HepG2 (cell line): Measurements from ENCODE around the gene ZBTB4. TPM values are rescaled to one million over a fixed set of nuclear protein-coding genes. Genes with fewer than 3 reads are reported as not detected.

Experiments used
- IRF2 ChIP-seq: IDR thresholded peaks from 2 replicates; pipeline ENCODE4 v1.6.1; 2018; ENCODE audit warnings: missing genetic modification reagents, missing compliant biosample characterization
- MAFF ChIP-seq: IDR thresholded peaks from 2 replicates; pipeline ENCODE4 v1.6.1; 2011; ENCODE audit warnings: low read depth, low read length, improper control_type of control experiment
- MAFK ChIP-seq, 2 experiments: IDR thresholded peaks in 1 of 2; conservative IDR thresholded peaks in 1 of 2; 2 replicates each; pipeline ENCODE4 v1.6.1; 2011; ENCODE audit warnings: improper control_type of control experiment in 2 of 2, low read length in 2 of 2
- NCOA2 ChIP-seq: sonication (generic); formaldehyde crosslinking; IDR thresholded peaks from 2 replicates; pipeline ENCODE4 v1.8.0; 2022; ENCODE audit warnings: inconsistent platforms
- NKX3-1 ChIP-seq: sonication (generic); formaldehyde crosslinking; IDR thresholded peaks from 2 replicates; pipeline ENCODE4 v1.5.0; 2020; ENCODE audit warnings: missing genetic modification reagents
- ZC3H4 ChIP-seq: sonication (generic); formaldehyde crosslinking; IDR thresholded peaks from 2 replicates; pipeline ENCODE4 v1.4.0; 2020; ENCODE audit warnings: missing genetic modification reagents, borderline replicate concordance
- ZNF263 ChIP-seq: sonication (generic); formaldehyde crosslinking; IDR thresholded peaks from 2 replicates; pipeline ENCODE4 v1.4.0; 2020; ENCODE audit warnings: missing genetic modification reagents
- ZSCAN21 ChIP-seq: sonication (generic); formaldehyde crosslinking; IDR thresholded peaks from 2 replicates; pipeline ENCODE4 v1.8.0; 2022; ENCODE audit warnings: mild to moderate bottlenecking, missing genetic modification reagents, moderate library complexity, borderline replicate concordance
- polyA plus RNA-seq, 8 experiments: library from polyadenylated mRNA; depleted of rRNA in 3 of 8; stranded (reverse) in 7 of 8; unstranded in 1 of 8; fragments of >200 nt; fragmentation: Illumina TruSeq in 4 of 8; extraction: Trizol in 4 of 8; gene quantifications; 2 replicates each; pipeline versions ENCODE4 v1.2.1 to v1.2.3, GENCODE V29; 2011 to 2016; ENCODE audit warnings: low read depth in 4 of 8, missing spikeins in 1 of 8, mixed read lengths in 1 of 8; ENCODE audit not compliant: insufficient read depth in 1 of 8
- total RNA-seq, 5 experiments: library from RNA; depleted of rRNA; stranded (reverse); fragments of >200 nt; fragmentation: Illumina TruSeq; extraction: Trizol; gene quantifications; 2 replicates each; pipeline ENCODE4 v1.2.3, GENCODE V29; 2016; ENCODE audit warnings: low read depth in 1 of 5
- TF ChIP-seq, protein P1 (sequence below): sonication (generic); formaldehyde crosslinking; IDR thresholded peaks from 2 replicates; pipeline ENCODE4 v1.4.0; 2020; ENCODE audit warnings: mild to moderate bottlenecking, missing genetic modification reagents
- TF ChIP-seq, protein P2 (sequence below): sonication (generic); formaldehyde crosslinking; IDR thresholded peaks from 2 replicates; pipeline ENCODE4 v1.4.0; 2020; ENCODE audit warnings: missing genetic modification reagents; ENCODE audit errors: not compliant biosample characterization
- TF ChIP-seq, protein P3 (sequence below), 2 experiments: sonication (generic) in 1 of 2; formaldehyde crosslinking in 1 of 2; IDR thresholded peaks; 2 replicates each; pipeline versions ENCODE4 v1.4.0 to v1.6.1; 2016 to 2020; ENCODE audit warnings: borderline replicate concordance in 1 of 2, low read depth in 1 of 2, mild to moderate bottlenecking in 1 of 2, missing genetic modification reagents in 1 of 2
- TF ChIP-seq, protein P4 (sequence below): sonication (generic); formaldehyde crosslinking; IDR thresholded peaks from 2 replicates; pipeline ENCODE4 v1.8.0; 2022; ENCODE audit warnings: missing genetic modification reagents, mild to moderate bottlenecking, inconsistent platforms, borderline replicate concordance
- TF ChIP-seq, protein P5 (sequence below): sonication (generic); formaldehyde crosslinking; IDR thresholded peaks from 2 replicates; pipeline ENCODE4 v1.5.1; 2020; ENCODE audit warnings: mild to moderate bottlenecking, missing genetic modification reagents, borderline replicate concordance
- TF ChIP-seq, protein P6 (sequence below): sonication (generic); formaldehyde crosslinking; conservative IDR thresholded peaks from 2 replicates; pipeline ENCODE4 v1.4.0; 2020; ENCODE audit warnings: missing genetic modification reagents
- TF ChIP-seq, protein P7 (sequence below): conservative IDR thresholded peaks from 2 replicates; pipeline ENCODE4 v1.6.1; 2018; ENCODE audit warnings: missing genetic modification reagents

The ZBTB4 gene
- total and polyA plus RNA-seq, 2 of the 13 experiments (the other 11 are each of a cell fraction or from before 2014, with no cell fraction given) = 4.3 to 7.4 TPM

DNA sequence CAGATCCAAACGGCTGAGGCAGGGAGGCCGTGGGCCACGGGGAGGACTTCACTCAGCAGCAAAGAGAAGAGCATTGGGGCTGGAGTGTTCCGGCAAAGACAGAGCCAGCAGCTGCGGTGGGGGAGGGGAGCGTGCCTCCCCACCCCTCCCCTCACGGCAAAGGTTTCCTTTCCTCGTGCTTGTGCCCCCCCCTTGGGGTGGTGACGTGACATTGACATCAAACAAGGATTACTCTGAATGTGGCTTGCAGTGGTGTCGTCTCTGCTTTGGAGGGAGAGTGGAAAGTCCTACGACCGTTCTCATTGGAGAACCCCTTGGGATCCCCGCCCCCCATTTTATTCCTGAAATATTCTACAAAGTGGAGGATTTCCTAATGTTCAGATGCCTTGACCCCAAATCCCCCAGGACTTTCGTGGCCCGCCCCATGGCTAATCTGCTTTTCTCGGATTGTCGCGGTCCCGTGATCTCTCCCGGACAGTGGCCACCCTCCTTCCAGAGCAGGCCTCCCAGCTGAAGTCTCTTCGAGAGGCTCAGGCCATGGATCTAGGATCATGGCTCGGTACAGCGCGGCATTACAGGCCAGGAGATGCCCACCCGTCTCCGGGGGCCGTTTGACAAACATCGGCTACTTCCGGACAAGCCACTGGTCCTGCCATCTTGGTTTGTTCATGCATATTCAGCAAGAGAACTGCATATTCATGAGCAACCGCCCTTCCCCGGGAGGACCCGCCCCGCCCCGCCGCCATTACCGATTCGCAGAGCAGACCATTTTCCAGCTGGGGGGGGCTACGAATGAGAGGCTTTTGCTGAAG, 4.0 kb upstream of the ZBTB4 start (continued):
- TF ChIP-seq, protein P1, sequence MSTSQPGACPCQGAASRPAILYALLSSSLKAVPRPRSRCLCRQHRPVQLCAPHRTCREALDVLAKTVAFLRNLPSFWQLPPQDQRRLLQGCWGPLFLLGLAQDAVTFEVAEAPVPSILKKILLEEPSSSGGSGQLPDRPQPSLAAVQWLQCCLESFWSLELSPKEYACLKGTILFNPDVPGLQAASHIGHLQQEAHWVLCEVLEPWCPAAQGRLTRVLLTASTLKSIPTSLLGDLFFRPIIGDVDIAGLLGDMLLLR = 0 out of 2 replicates have a peak, but pooled peaks have one; percentile 55
- 0 out of 2 replicates have a peak, but pooled peaks have one; percentile 49 for TF ChIP-seq ZC3H4 (CRISPR knock-in tag)
- TF ChIP-seq ZSCAN21 (CRISPR knock-in tag) = peak; percentile 30; the same call in 1 of the 2 replicates
- TF ChIP-seq NKX3-1 (CRISPR knock-in tag) = no peak
- TF ChIP-seq, protein P2, sequence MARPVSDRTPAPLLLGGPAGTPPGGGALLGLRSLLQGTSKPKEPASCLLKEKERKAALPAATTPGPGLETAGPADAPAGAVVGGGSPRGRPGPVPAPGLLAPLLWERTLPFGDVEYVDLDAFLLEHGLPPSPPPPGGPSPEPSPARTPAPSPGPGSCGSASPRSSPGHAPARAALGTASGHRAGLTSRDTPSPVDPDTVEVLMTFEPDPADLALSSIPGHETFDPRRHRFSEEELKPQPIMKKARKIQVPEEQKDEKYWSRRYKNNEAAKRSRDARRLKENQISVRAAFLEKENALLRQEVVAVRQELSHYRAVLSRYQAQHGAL = no peak
- peak in 1 of 2 experiments; percentile 37; a peak in 2 of 4 replicates for TF ChIP-seq MAFK (conservative IDR thresholded peaks at IDR 0.05 in 1 of 2, IDR thresholded peaks at IDR 0.05 in 1 of 2; ENCODE audit: low read length in 2 of 2)
- TF ChIP-seq, protein P3, sequence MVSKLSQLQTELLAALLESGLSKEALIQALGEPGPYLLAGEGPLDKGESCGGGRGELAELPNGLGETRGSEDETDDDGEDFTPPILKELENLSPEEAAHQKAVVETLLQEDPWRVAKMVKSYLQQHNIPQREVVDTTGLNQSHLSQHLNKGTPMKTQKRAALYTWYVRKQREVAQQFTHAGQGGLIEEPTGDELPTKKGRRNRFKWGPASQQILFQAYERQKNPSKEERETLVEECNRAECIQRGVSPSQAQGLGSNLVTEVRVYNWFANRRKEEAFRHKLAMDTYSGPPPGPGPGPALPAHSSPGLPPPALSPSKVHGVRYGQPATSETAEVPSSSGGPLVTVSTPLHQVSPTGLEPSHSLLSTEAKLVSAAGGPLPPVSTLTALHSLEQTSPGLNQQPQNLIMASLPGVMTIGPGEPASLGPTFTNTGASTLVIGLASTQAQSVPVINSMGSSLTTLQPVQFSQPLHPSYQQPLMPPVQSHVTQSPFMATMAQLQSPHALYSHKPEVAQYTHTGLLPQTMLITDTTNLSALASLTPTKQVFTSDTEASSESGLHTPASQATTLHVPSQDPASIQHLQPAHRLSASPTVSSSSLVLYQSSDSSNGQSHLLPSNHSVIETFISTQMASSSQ (IDR thresholded peaks at IDR 0.05; ENCODE audit: low read depth) = no peak
- TF ChIP-seq, protein P3 (CRISPR knock-in tag; IDR thresholded peaks at IDR 0.05; ENCODE audit: borderline replicate concordance) = no peak; the same call in 1 of the 2 replicates
- TF ChIP-seq, protein P4, sequence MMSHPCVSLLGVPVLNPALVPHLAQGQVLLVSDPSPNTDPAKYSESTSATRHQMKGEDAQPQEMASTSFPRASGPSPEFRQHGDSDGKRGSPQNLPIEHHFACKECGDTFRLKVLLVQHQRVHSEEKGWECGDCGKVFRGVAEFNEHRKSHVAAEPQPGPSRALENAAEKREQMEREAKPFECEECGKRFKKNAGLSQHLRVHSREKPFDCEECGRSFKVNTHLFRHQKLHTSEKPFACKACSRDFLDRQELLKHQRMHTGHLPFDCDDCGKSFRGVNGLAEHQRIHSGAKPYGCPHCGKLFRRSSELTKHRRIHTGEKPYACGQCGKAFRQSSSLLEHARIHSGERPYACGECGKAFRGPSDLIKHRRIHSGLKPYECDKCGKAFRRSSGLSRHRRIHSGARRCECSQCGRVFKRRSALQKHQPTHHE = 0 out of 2 replicates have a peak, but pooled peaks have one; percentile 21
- TF ChIP-seq, protein P5, sequence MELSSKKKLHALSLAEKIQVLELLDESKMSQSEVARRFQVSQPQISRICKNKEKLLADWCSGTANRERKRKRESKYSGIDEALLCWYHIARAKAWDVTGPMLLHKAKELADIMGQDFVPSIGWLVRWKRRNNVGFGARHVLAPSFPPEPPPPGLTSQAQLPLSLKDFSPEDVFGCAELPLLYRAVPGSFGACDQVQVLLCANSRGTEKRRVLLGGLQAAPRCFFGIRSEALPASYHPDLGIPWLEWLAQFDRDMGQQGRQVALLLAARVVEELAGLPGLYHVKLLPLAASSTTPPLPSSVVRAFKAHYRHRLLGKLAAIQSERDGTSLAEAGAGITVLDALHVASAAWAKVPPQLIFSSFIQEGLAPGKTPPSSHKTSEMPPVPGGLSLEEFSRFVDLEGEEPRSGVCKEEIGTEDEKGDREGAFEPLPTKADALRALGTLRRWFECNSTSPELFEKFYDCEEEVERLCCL = no peak
- TF ChIP-seq, protein P6, sequence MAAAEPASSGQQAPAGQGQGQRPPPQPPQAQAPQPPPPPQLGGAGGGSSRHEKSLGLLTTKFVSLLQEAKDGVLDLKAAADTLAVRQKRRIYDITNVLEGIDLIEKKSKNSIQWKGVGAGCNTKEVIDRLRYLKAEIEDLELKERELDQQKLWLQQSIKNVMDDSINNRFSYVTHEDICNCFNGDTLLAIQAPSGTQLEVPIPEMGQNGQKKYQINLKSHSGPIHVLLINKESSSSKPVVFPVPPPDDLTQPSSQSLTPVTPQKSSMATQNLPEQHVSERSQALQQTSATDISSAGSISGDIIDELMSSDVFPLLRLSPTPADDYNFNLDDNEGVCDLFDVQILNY (CRISPR knock-in tag) = no peak
- TF ChIP-seq NCOA2 (CRISPR knock-in tag) = no peak
- peak; percentile 90 for TF ChIP-seq ZNF263 (CRISPR knock-in tag)
- TF ChIP-seq, protein P7, sequence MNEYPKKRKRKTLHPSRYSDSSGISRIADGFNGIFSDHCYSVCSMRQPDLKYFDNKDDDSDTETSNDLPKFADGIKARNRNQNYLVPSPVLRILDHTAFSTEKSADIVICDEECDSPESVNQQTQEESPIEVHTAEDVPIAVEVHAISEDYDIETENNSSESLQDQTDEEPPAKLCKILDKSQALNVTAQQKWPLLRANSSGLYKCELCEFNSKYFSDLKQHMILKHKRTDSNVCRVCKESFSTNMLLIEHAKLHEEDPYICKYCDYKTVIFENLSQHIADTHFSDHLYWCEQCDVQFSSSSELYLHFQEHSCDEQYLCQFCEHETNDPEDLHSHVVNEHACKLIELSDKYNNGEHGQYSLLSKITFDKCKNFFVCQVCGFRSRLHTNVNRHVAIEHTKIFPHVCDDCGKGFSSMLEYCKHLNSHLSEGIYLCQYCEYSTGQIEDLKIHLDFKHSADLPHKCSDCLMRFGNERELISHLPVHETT (CRISPR knock-in tag) = no peak; the same call in 1 of the 2 replicates
- TF ChIP-seq MAFF = no peak
- TF ChIP-seq IRF2 (CRISPR knock-in tag) = peak; percentile 40; the same call in 1 of the 2 replicates
